Measurements from ENCODE around the gene MFSD6L. TPM values are rescaled to one million over a fixed set of nuclear protein-coding genes. Genes with fewer than 3 reads are reported as not detected.

MFSD6L gene
- total RNA-seq, 2 donors from 2014 or later: 0.41 to 1.9 TPM

DNA sequence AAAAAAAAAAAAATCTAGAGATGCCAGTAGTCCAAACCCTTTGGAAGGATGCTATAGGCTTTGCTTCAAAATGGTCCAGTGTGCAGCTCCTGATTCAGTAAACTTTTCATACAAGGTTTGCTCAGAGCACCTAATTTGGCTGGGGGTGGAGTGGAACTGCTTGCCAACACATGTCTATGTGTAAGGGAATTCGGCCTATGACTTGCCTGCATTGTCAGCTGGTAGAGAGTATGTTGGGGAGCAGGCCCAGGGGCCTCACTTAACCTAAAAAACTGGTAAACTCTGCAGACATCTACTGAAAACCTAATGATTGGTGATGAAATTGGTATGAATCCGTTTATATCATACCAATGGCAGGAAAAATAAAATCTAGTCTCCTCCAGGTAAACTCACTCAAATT lies 1.5 kb upstream of the MFSD6L start:
- 76% methylated on average over 2 of the region's 2 CpGs for WGBS

DNA sequence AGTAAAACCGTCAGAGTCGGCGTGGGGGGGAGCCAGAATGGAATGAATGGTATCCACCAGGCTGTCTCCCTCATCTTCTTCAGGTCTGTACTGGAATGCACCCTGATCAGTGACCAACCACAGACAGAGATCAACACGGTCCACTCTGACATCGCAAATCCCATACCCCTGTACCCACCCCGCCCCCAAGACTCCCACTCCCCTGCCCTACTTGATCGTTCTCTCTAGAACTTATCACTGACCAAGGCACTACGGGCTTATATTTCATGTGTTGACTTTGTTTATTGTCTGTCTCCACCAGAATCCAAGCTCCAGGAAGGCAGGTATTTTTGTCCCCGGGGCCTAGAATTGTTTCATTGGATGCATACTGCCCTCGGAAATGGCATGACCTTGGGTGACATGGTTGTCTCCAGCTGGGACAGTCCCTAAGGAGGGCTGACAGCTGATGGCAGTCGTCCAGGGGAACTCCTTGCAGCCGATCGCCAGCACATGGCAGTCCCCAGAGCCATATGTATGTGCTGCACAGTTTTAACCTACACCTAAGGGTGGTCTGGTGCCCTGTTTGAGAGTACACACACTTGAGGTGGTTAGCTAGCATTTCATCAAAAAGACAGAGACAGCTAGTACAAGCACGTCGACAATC lies 526 bp upstream of the MFSD6L start:
- no peaks in the 10 kb centered on the region for H3K4me1 ChIP-seq (replicated peaks)
- no peak for DNase-seq (ENCODE audit: low spot score)
- no peak overlapping the region for H3K27ac ChIP-seq
- no peaks in the 10 kb centered on the region for H3K9me3 ChIP-seq
- H3K27me3 ChIP-seq (replicated peaks; ENCODE audit: insufficient read depth): no peaks in the 10 kb centered on the region
- H3K36me3 ChIP-seq: no peaks in the 10 kb centered on the region
- intact Hi-C loops (cut with DNase I): no loop called here
- 40% methylated on average over 15 of the region's 15 CpGs for WGBS
- H3K4me3 ChIP-seq: peak overlapping the region; percentile 18 to 26
- TF ChIP-seq POLR2A (IDR thresholded peaks at IDR 0.05) (no peak), POLR2AphosphoS5 (IDR thresholded peaks at IDR 0.05) (no peak)
- TF ChIP-seq, protein P1, sequence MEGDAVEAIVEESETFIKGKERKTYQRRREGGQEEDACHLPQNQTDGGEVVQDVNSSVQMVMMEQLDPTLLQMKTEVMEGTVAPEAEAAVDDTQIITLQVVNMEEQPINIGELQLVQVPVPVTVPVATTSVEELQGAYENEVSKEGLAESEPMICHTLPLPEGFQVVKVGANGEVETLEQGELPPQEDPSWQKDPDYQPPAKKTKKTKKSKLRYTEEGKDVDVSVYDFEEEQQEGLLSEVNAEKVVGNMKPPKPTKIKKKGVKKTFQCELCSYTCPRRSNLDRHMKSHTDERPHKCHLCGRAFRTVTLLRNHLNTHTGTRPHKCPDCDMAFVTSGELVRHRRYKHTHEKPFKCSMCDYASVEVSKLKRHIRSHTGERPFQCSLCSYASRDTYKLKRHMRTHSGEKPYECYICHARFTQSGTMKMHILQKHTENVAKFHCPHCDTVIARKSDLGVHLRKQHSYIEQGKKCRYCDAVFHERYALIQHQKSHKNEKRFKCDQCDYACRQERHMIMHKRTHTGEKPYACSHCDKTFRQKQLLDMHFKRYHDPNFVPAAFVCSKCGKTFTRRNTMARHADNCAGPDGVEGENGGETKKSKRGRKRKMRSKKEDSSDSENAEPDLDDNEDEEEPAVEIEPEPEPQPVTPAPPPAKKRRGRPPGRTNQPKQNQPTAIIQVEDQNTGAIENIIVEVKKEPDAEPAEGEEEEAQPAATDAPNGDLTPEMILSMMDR (IDR thresholded peaks at IDR 0.05): no peak

More for the DNA sequence above, 1.5 kb upstream of the MFSD6L start:
- DNase-seq (ENCODE audit: low spot score): no peak
- no peak overlapping the region for H3K27ac ChIP-seq
- no peaks in the 10 kb centered on the region for H3K4me1 ChIP-seq (replicated peaks)
- H3K27me3 ChIP-seq (replicated peaks; ENCODE audit: insufficient read depth): no peaks in the 10 kb centered on the region
- TF ChIP-seq, protein P1 (IDR thresholded peaks at IDR 0.05): no peak
- TF ChIP-seq POLR2AphosphoS5 (IDR thresholded peaks at IDR 0.05): no peak
- TF ChIP-seq POLR2A (IDR thresholded peaks at IDR 0.05): no peak
- no peaks in the 10 kb centered on the region for H3K9me3 ChIP-seq
- intact Hi-C loops (cut with DNase I): no loop called here
- H3K4me3 ChIP-seq: no peak overlapping the region
- no peaks in the 10 kb centered on the region for H3K36me3 ChIP-seq

DNA sequence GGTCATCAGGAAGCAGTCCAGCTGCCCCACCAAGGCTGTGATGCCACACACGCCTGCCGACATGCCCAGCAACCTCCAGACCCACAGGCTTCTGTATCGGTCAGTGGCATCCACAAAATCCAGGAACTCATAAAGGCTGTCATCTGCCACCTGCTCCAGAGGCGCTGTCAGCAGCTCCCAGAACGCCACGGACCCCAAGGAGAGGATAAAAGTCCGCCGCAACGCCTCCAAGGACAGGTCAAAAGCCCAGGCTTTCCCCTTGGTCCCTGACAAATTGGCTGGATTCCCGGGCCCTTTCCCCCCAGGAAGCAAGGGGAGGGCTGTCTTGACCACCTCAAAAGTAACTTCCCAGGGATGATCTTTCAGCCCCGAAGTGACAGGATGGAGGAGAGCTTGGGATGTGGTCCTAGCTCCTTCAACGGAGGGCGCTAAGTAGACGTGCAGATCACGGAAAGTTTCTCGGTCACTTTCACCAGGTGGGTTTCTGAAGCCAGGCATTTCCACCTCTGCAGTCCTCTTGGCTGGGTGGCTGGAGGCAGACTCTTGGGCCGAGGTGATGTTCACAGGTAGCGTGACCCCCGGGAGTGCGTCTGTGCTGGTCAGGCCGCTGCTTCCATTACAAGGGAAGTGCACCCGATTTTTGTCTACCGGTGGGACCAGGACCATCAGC lies 854 bp downstream of the MFSD6L start:
- DNase-seq (ENCODE audit: low spot score): no peak
- no peak overlapping the region for H3K4me3 ChIP-seq
- TF ChIP-seq POLR2A (IDR thresholded peaks at IDR 0.05): no peak
- no peak for TF ChIP-seq POLR2AphosphoS5 (IDR thresholded peaks at IDR 0.05)
- TF ChIP-seq, protein P1 (IDR thresholded peaks at IDR 0.05): no peak
- no peaks in the 10 kb centered on the region for H3K4me1 ChIP-seq (replicated peaks)
- no peak overlapping the region for H3K27ac ChIP-seq
- H3K27me3 ChIP-seq (replicated peaks; ENCODE audit: insufficient read depth): no peaks in the 10 kb centered on the region
- no peaks in the 10 kb centered on the region for H3K9me3 ChIP-seq
- no peaks in the 10 kb centered on the region for H3K36me3 ChIP-seq
- WGBS: 73% methylated on average over 23 of the region's 23 CpGs
- intact Hi-C loops (cut with DNase I): no loop called here

DNA sequence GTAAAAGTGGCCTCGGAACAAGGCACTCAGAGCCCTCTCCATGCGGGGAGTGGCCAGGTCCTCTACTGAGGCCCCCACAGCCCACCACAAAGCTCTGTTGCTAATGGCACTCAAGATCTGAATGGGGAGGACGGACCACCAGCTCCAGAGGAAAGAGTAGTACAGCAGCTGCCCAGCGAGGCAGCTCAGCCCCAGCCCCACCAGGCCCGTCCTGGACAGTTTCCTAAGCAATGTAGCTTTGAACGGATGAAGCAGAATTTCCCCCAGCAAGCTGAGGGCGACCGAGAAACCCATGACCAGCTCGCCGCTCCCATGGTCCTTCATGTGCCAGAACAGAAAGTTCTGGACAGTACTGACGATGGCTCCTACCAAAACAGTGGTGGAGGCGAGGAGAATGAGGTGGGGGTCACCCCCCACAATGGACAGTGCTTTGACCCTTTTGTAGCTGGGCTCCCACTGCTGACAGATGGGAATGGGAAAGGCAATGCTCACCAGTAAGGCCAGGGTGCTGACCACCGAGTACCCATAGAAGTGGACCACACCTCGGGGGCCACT lies 1.5 kb downstream of the MFSD6L start:
- intact Hi-C loops (cut with DNase I): no loop called here
- Histone ChIP-seq H3K36me3 (no peaks in the 10 kb centered on the region), H3K27me3 (replicated peaks; ENCODE audit: insufficient read depth) (no peaks in the 10 kb centered on the region), H3K4me1 (replicated peaks) (no peaks in the 10 kb centered on the region), H3K4me3 (no peak overlapping the region), H3K27ac (no peak overlapping the region), H3K9me3 (no peaks in the 10 kb centered on the region)
- TF ChIP-seq POLR2AphosphoS5 (IDR thresholded peaks at IDR 0.05) (no peak), POLR2A (IDR thresholded peaks at IDR 0.05) (no peak)
- TF ChIP-seq, protein P1 (IDR thresholded peaks at IDR 0.05): no peak
- WGBS: 92% methylated on average over 14 of the region's 14 CpGs
- no peak for DNase-seq (ENCODE audit: low spot score)

All from prostate gland (tissue), 2 donors.